H7 (cell line): ENCODE results near the gene TACR1. TPM values are rescaled to one million over a fixed set of nuclear protein-coding genes. Genes with fewer than 3 reads are reported as not detected.
"Not testable (repeated sequence)": the region's sequence is repeated elsewhere in the genome, so short reads cannot be mapped to it uniquely, and the experiment has no call there.

Source experiments
- DNase-seq: peaks from one replicate; pipeline ENCODE4 v3.0.0; 2012
- H3K27me3 ChIP-seq: 2 replicates; pipeline ENCODE4 v1.6.0; 2011; ENCODE audit warnings: mild to moderate bottlenecking, low read length; ENCODE audit not compliant: control insufficient read depth, insufficient read depth
- H3K36me3 ChIP-seq: replicated peaks from 2 replicates; pipeline ENCODE4 v1.5.1; 2011; ENCODE audit warnings: low read length; ENCODE audit not compliant: control insufficient read depth, insufficient read depth
- H3K4me3 ChIP-seq: 2 replicates; pipeline ENCODE4 v1.5.1; 2011; ENCODE audit warnings: low read depth, mild to moderate bottlenecking, control low read depth, low read length, moderate library complexity; ENCODE audit not compliant: insufficient read depth
- total RNA-seq: library from RNA; depleted of rRNA; stranded (reverse); fragments of >200 nt; shearing (Covaris generic); gene quantifications from 2 replicates; pipeline ENCODE4 v1.2.3, GENCODE V29; 2014

TACR1 gene
- total RNA-seq, 1 experiment from 2014 or later = 0.03 TPM

GRCh38 chr2:75146221-75146605, 53.1 kb downstream of the TACR1 start:
- H3K4me3 ChIP-seq, H3K36me3 ChIP-seq, H3K27me3 ChIP-seq, DNase-seq: not testable (repeated sequence)

- Histone ChIP-seq H3K4me3 (no peak overlapping the region), H3K27me3 (no peaks in the 10 kb centered on the region), H3K36me3 (no peaks in the 10 kb centered on the region)
- no peak for DNase-seq
Observed at GRCh38 chr2:75142081-75142480, 57.2 kb downstream of the TACR1 start.

GRCh38 chr2:75140288-75140687, 59.0 kb downstream of the TACR1 start:
- no peaks in the 10 kb centered on the region for H3K27me3 ChIP-seq
- H3K36me3 ChIP-seq = no peaks in the 10 kb centered on the region
- no peak for DNase-seq
- no peak overlapping the region for H3K4me3 ChIP-seq

GRCh38 chr2:75139171-75139570, 60.1 kb downstream of the TACR1 start:
- Histone ChIP-seq H3K4me3 (no peak overlapping the region), H3K36me3 (no peaks in the 10 kb centered on the region)

GRCh38 chr2:75138528-75138927, 60.8 kb downstream of the TACR1 start:
- no peaks in the 10 kb centered on the region for H3K36me3 ChIP-seq
- no peak overlapping the region for H3K4me3 ChIP-seq
- no peak for DNase-seq
- H3K27me3 ChIP-seq = no peaks in the 10 kb centered on the region

More at GRCh38 chr2:75139171-75139570, 60.1 kb downstream of the TACR1 start:
- H3K27me3 ChIP-seq = no peaks in the 10 kb centered on the region
- no peak for DNase-seq

- H3K36me3 ChIP-seq = no peaks in the 10 kb centered on the region
- H3K27me3 ChIP-seq = no peaks in the 10 kb centered on the region
- no peak overlapping the region for H3K4me3 ChIP-seq
- no peak for DNase-seq
Observed at GRCh38 chr2:75135776-75136400, 63.4 kb downstream of the TACR1 start.

GRCh38 chr2:75134860-75135259, 64.5 kb downstream of the TACR1 start:
- Histone ChIP-seq H3K27me3 (no peaks in the 10 kb centered on the region), H3K4me3 (no peak overlapping the region), H3K36me3 (no peaks in the 10 kb centered on the region)
- DNase-seq = no peak

- Histone ChIP-seq H3K36me3 (no peaks in the 10 kb centered on the region), H3K4me3 (no peak overlapping the region), H3K27me3 (no peaks in the 10 kb centered on the region)
- no peak for DNase-seq
Observed at GRCh38 chr2:75133621-75134570, 65.4 kb downstream of the TACR1 start.

- Histone ChIP-seq H3K4me3 (no peak overlapping the region), H3K27me3 (no peaks in the 10 kb centered on the region), H3K36me3 (no peaks in the 10 kb centered on the region)
- DNase-seq = peak; percentile 13
Observed at GRCh38 chr2:75130171-75130570, 69.1 kb downstream of the TACR1 start.

- Histone ChIP-seq H3K36me3 (no peaks in the 10 kb centered on the region), H3K27me3 (no peaks in the 10 kb centered on the region), H3K4me3 (no peak overlapping the region)
- no peak for DNase-seq
Observed at GRCh38 chr2:75123876-75124275, 75.4 kb downstream of the TACR1 start.

- Histone ChIP-seq H3K27me3 (no peaks in the 10 kb centered on the region), H3K36me3 (no peaks in the 10 kb centered on the region), H3K4me3 (no peak overlapping the region)
- DNase-seq = no peak
Observed at GRCh38 chr2:75113231-75113869, 86.0 kb downstream of the TACR1 start.

GRCh38 chr2:75108937-75109482, 90.3 kb downstream of the TACR1 start:
- H3K4me3 ChIP-seq = no peak overlapping the region
- no peaks in the 10 kb centered on the region for H3K27me3 ChIP-seq
- no peak for DNase-seq
- H3K36me3 ChIP-seq = no peaks in the 10 kb centered on the region

GRCh38 chr2:75102011-75102410, 97.3 kb downstream of the TACR1 start:
- H3K27me3 ChIP-seq = no peaks in the 10 kb centered on the region
- no peaks in the 10 kb centered on the region for H3K36me3 ChIP-seq
- no peak overlapping the region for H3K4me3 ChIP-seq
- DNase-seq = no peak

GRCh38 chr2:75100801-75101151, 98.5 kb downstream of the TACR1 start:
- H3K27me3 ChIP-seq = no peaks in the 10 kb centered on the region
- H3K36me3 ChIP-seq = no peaks in the 10 kb centered on the region
- H3K4me3 ChIP-seq = no peak overlapping the region
- DNase-seq = no peak
